ENCODE measurements around the gene NEURL3. TPM values are rescaled to one million over a fixed set of nuclear protein-coding genes. Genes with fewer than 3 reads are reported as not detected.

The NEURL3 gene
- total RNA-seq, 1 donor from 2014 or later = not detected

- H3K4me1 Mint-ChIP-seq (ENCODE audit: unreplicated experiment) = peaks cover 16% of the 10 kb centered on the region
- no peak overlapping the region for H3K27ac Mint-ChIP-seq (ENCODE audit: unreplicated experiment)
- no peak overlapping the region for H3K4me3 Mint-ChIP-seq (ENCODE audit: unreplicated experiment)
- no peak for TF ChIP-seq CTCF (IDR thresholded peaks at IDR 0.05)
- no peak for DNase-seq (ENCODE audit: extremely low spot score, unreplicated experiment)
- H3K9me3 Mint-ChIP-seq (ENCODE audit: unreplicated experiment) = no peaks in the 10 kb centered on the region
- peaks cover 9% of the 10 kb centered on the region for H3K36me3 Mint-ChIP-seq (ENCODE audit: unreplicated experiment)
- no peaks in the 10 kb centered on the region for H3K27me3 Mint-ChIP-seq (ENCODE audit: unreplicated experiment)
Measured at GRCh38 chr2:96552315-96553175, 47.4 kb upstream of the NEURL3 start.

- Mint-ChIP-seq H3K4me3 (ENCODE audit: unreplicated experiment) (no peak overlapping the region), H3K27me3 (ENCODE audit: unreplicated experiment) (no peaks in the 10 kb centered on the region), H3K27ac (ENCODE audit: unreplicated experiment) (no peak overlapping the region), H3K36me3 (ENCODE audit: unreplicated experiment) (peaks cover 13% of the 10 kb centered on the region), H3K9me3 (ENCODE audit: unreplicated experiment) (no peaks in the 10 kb centered on the region), H3K4me1 (ENCODE audit: unreplicated experiment) (peaks cover 20% of the 10 kb centered on the region)
- DNase-seq (ENCODE audit: extremely low spot score, unreplicated experiment) = no peak
- TF ChIP-seq CTCF (IDR thresholded peaks at IDR 0.05) = no peak
Measured at GRCh38 chr2:96551605-96552314, 46.6 kb upstream of the NEURL3 start.

- Mint-ChIP-seq H3K4me1 (ENCODE audit: unreplicated experiment) (peaks cover 18% of the 10 kb centered on the region), H3K4me3 (ENCODE audit: unreplicated experiment) (no peak overlapping the region), H3K27me3 (ENCODE audit: unreplicated experiment) (no peaks in the 10 kb centered on the region), H3K36me3 (ENCODE audit: unreplicated experiment) (peaks cover 13% of the 10 kb centered on the region), H3K27ac (ENCODE audit: unreplicated experiment) (no peak overlapping the region), H3K9me3 (ENCODE audit: unreplicated experiment) (no peaks in the 10 kb centered on the region)
- DNase-seq (ENCODE audit: extremely low spot score, unreplicated experiment) = no peak
- no peak for TF ChIP-seq CTCF (IDR thresholded peaks at IDR 0.05)
Measured at GRCh38 chr2:96550787-96551604, 45.8 kb upstream of the NEURL3 start.

GRCh38 chr2:96549967-96550786 lies 45.0 kb upstream of the NEURL3 start:
- Mint-ChIP-seq H3K27me3 (ENCODE audit: unreplicated experiment) (no peaks in the 10 kb centered on the region), H3K4me3 (ENCODE audit: unreplicated experiment) (no peak overlapping the region), H3K9me3 (ENCODE audit: unreplicated experiment) (no peaks in the 10 kb centered on the region), H3K27ac (ENCODE audit: unreplicated experiment) (no peak overlapping the region), H3K36me3 (ENCODE audit: unreplicated experiment) (peaks cover 13% of the 10 kb centered on the region), H3K4me1 (ENCODE audit: unreplicated experiment) (peaks cover 18% of the 10 kb centered on the region)
- DNase-seq (ENCODE audit: extremely low spot score, unreplicated experiment) = no peak
- TF ChIP-seq CTCF (IDR thresholded peaks at IDR 0.05) = peak; percentile 37
